Activated CD4-positive, alpha-beta T cell treated with anti-CD3 and anti-CD28 coated beads for 4 hours (primary cell): Measurements from ENCODE around the gene PARD3B.

Experiments used
- DNase-seq, 2 donors: peaks; one replicate each; pipeline ENCODE4 v3.0.0-alpha.2; 2020

PARD3B gene

DNA sequence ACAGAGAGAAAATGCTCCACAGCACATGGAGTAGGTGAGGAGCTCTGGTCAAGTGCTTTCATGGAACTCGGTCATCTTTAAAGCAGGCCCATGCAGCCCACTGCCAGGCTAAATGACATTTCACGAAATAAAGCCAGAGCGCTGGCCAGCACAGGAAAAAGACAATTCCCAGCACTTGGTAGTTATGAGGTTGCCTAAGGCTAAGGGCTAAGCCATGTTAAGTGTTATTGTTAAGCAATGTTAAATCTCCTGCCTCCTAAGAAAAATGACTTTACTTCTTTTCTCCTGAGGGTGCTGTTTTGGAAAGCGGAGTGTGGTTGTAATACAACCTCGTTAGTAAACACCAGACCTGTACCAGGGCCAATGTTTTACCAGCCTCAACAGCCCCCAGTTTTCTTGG, 1011.1 kb downstream of the PARD3B start:
- DNase-seq, result no peak

GRCh38 chr2:205556841-205557539, 1011.7 kb downstream of the PARD3B start:
- DNase-seq, result no peak

DNA sequence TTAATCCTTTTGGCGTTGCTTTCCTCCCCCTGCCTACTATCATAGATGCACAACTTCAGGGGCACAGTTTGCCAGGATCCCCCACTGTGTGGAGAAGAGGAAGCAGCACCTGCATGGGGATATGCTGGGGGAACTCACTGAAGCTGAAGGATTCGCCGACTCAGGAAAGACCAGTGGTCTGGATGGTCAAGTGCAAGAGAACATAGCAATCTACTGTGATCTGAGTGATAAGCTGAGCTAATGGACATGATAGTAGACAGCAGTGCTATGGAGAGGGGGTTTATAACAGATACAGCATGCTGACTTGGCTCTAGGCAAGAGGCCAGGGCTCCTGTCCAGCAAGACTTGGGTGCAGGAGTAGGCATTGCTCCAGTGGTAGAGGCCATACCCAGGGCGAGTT, 1012.6 kb downstream of the PARD3B start:
- no peak for DNase-seq

GRCh38 chr2:205561441-205561840, 1016.2 kb downstream of the PARD3B start:
- DNase-seq, result no peak

DNA sequence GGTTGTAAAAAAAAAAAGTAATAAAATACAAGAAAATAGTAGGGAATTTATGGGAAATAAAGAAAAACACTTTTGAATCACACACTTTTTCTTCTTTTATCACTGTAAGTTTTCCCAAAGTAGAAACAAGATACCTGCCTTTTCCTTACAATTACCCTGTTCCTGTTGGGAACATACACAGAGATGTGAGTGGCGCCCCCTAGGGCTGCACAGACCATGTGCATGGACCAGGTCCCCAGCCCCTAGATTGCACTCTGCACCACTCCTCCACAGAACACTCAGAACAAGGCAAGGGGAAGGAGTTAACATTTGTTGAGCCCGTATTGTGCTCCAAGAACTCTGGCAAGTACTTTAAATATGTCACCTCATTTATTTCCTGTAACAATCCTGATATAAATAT, 1018.4 kb downstream of the PARD3B start:
- no peak for DNase-seq

DNA sequence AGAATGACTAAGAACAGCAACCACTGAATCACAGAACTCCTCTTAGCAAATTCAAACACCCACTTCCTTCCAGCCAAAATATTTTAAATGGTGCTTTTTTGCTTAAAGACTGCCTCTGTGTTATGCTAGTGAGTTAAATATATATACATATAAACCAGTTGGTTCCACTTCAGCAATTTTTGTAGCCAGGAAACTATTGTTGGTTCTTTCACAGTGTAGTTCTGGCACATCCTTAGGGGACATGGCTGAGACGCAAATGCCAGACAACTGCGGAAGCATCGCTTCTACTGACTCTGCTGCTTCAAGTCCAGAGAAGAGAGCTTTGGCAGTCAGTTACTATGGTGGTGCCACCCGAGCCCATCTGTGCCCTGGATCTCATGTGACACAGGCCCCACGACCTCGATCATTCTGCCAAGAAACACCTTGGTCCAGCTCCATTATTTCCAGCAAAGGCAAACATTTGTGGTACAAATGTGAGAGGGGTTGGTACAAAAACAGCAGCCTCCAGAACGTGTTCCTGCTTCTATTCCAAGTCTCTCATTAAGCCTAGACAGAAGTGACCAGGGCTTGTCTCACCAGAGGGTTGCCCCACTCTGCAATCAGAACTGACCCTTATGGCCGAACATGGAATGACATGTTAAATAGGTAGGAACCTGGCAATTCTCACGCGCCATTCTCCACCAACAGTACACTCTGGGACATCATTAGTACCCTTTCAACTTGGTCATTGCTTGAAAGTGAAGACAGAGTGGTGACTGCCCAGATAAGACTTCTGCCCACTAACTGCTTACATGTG, 1019.3 kb downstream of the PARD3B start:
- no peak for DNase-seq

GRCh38 chr2:205565142-205565522, 1019.9 kb downstream of the PARD3B start:
- no peak for DNase-seq

- DNase-seq, result no peak
Measured at GRCh38 chr2:205566606-205567168, 1021.4 kb downstream of the PARD3B start.

- no peak for DNase-seq
Measured at GRCh38 chr2:205568620-205569019, 1023.3 kb downstream of the PARD3B start.

DNA sequence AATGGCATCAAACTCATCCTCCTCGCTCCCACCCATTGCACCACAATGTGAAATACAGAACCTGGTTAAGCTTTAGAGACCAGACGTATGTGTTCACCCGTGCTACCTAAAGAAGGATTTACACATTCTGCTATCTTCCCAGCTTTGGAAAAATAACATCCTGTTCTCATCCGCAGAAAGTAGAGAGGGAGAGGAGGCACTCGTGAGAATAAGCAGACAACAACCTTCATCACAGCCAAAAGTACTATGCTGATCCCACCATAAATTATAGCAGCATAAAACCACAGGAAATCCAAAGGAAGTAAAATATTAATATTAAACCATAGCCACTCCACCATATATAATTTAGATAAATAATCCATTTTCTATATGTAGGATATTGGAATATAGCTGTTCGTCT, 1025.4 kb downstream of the PARD3B start:
- DNase-seq, result no peak

- DNase-seq, result no peak
Measured at GRCh38 chr2:205571360-205571959, 1026.2 kb downstream of the PARD3B start.

DNA sequence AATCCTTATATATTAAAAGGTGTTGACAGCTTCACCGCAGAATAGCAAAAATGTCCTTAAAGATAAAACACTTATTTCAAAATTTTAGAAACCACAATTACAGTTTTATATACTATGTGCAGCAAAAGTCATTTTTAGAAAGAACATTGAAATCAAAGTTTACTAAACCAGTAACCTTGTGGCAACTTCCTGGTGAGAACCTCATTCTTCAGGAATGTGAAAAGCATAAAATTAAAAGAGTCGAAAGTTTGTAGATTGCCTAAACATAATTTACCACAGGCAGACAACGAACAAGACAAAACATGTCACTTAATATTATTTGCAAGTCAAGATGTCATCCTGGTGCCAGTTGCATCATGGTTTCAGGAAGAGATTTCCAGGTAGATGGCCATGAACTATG, 1028.7 kb downstream of the PARD3B start:
- no peak for DNase-seq

DNA sequence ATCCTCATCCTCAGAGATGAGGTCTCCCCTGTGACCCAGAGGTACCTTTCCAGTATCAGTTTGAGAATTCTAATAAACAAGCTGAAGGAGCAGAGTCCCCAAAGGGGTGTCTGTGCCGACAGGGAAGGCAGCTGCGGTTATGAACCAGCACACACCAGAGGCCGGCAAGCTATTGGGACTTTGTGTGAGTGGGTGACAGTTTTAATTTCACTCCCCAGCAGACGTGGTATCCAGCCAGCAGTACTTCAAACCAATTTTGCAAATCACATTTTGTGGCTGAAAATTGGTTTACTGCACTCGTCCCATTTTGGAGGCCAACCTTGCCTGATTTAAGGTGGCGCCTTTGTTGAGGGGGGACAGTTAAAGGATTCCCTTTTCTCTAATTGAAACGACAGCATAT, 1034.1 kb downstream of the PARD3B start:
- DNase-seq, result no peak

GRCh38 chr2:205580212-205580987, 1035.1 kb downstream of the PARD3B start:
- DNase-seq, result no peak

- DNase-seq, result no peak
Measured at GRCh38 chr2:205582366-205582765, 1037.1 kb downstream of the PARD3B start.

- DNase-seq, result no peak
Measured at GRCh38 chr2:205585449-205586383, 1040.4 kb downstream of the PARD3B start.

DNA sequence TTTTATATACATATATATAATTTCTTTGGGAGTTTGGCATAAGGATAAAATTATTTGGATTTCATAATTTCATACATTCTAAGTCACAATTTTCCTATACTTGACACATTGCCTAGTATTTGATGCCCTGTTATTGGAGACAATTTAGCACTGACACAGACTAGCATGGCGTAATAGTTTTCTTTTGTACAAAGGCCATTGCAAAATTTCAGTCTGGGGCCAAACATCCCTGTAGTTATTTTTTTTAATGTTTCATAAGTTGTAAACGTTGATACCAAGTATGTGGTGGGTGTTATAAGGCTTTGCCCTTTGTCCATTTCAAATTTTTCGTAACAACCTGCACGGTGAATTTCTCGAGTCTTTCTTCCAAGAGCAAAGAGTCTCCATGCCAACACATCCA, 1041.4 kb downstream of the PARD3B start:
- DNase-seq, result no peak

DNA sequence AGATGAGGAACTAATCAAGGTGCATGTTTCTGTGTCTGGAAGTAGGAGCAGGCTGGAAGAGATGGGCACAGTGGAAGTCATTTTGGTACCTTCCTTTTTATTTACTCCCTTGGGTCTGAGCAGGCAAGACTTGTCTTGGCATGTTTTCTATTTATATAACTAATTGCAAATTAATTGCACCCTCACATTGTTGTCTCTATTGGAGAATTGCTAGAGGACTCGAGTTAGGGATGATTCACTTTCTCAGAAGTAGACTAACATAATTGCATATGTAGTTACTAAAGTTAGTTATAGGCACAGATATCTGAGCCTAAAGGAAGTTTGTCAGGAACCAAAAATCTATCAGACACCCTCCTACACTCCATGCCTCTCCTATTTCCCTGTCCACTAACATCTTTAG, 1044.2 kb downstream of the PARD3B start:
- DNase-seq, result no peak

GRCh38 chr2:205590759-205591158, 1045.5 kb downstream of the PARD3B start:
- no peak for DNase-seq

- DNase-seq, result no peak
Measured at GRCh38 chr2:205593891-205594290, 1048.6 kb downstream of the PARD3B start.

DNA sequence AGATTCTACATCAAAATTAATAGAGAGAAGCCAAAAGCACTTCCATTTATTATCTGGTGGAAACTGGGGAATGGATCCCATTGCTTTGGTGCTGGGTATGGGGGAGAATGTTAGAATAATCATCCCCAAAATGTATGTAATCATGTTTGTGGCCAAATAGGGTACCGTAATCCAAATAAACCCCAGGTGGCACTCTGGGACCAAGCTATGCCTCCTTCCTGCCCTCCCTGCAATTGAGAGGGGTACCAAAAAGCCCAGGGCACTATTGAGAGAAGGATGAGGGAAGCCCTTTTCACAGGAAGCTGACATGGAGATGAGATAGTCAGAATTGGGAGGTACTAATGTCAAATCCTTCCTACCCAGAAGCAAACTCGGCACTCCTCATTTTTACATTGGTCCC, 1051.3 kb downstream of the PARD3B start:
- no peak for DNase-seq
